Keratinocyte (primary cell): ENCODE data around the gene BCOR. TPM values are rescaled to one million over a fixed set of nuclear protein-coding genes. Genes with fewer than 3 reads are reported as not detected.

Experiments used
- DNase-seq: peaks from one replicate; pipeline ENCODE4 v3.0.0-alpha.2; 2011; ENCODE audit warnings: low read depth, missing footprints, low spot score
- FAIRE-seq: peaks from 2 replicates; lab custom pipeline; 2011; peaks lifted over from hg19 to GRCh38; lab: Jason Lieb, UNC
- H2AFZ ChIP-seq: 2 replicates; pipeline ENCODE4 v1.6.0; 2012; ENCODE audit warnings: low read length, control low read depth, inconsistent platforms; ENCODE audit not compliant: control insufficient read depth
- H3K27ac ChIP-seq: 2 replicates; pipeline ENCODE4 v1.5.1; 2011; ENCODE audit warnings: low read length; ENCODE audit not compliant: control insufficient read depth, insufficient read depth
- H3K27me3 ChIP-seq: 3 replicates; pipeline ENCODE4 v1.6.0; 2011; ENCODE audit warnings: low read length; ENCODE audit not compliant: control insufficient read depth, insufficient read depth; ENCODE audit errors: extremely low read depth
- H3K36me3 ChIP-seq, 2 experiments: 2 replicates in 1 of 2; 3 replicates in 1 of 2; pipeline ENCODE4 v1.5.1; 2011; ENCODE audit warnings: low read length in 2 of 2, mild to moderate bottlenecking in 1 of 2; ENCODE audit not compliant: control insufficient read depth in 2 of 2, insufficient read depth in 2 of 2; ENCODE audit errors: extremely low read depth in 1 of 2
- H3K4me1 ChIP-seq: 3 replicates; pipeline ENCODE4 v1.5.1; 2011; ENCODE audit warnings: low read length; ENCODE audit not compliant: control insufficient read depth, insufficient read depth; ENCODE audit errors: extremely low read depth
- H3K4me2 ChIP-seq: 3 replicates; pipeline ENCODE4 v1.6.0; 2011; ENCODE audit warnings: low read depth, low read length; ENCODE audit not compliant: control insufficient read depth, insufficient read depth; ENCODE audit errors: extremely low read depth
- H3K4me3 ChIP-seq, 3 experiments: fragments of 200-600 bp in 1 of 3; sonication (generic) in 1 of 3; 2 replicates in 2 of 3; 3 replicates in 1 of 3; pipeline ENCODE4 v1.5.1; 2011 to 2016; ENCODE audit warnings: low read length in 3 of 3, mild to moderate bottlenecking in 3 of 3, control low read depth in 2 of 3, inconsistent platforms in 1 of 3, low read depth in 1 of 3, mixed read lengths in 1 of 3, mixed run types in 1 of 3, moderate library complexity in 1 of 3; ENCODE audit not compliant: control insufficient read depth in 2 of 3, insufficient read depth in 2 of 3; ENCODE audit errors: extremely low read depth in 1 of 3
- H3K79me2 ChIP-seq: 2 replicates; pipeline ENCODE4 v1.6.0; 2012; ENCODE audit warnings: low read length; ENCODE audit not compliant: control insufficient read depth, insufficient read depth
- H3K9ac ChIP-seq: 3 replicates; pipeline ENCODE4 v1.6.0; 2011; ENCODE audit warnings: low read length; ENCODE audit not compliant: control insufficient read depth, insufficient read depth; ENCODE audit errors: extremely low read depth
- H3K9me1 ChIP-seq: 3 replicates; pipeline ENCODE4 v1.6.0; 2011; ENCODE audit warnings: low read length; ENCODE audit not compliant: control insufficient read depth, insufficient read depth; ENCODE audit errors: extremely low read depth
- H3K9me3 ChIP-seq: 2 replicates; pipeline ENCODE4 v1.5.1; 2012; ENCODE audit warnings: low read depth, low read length; ENCODE audit not compliant: control insufficient read depth
- H4K20me1 ChIP-seq: 3 replicates; pipeline ENCODE4 v1.6.0; 2011; ENCODE audit warnings: low read length; ENCODE audit not compliant: control insufficient read depth, insufficient read depth; ENCODE audit errors: extremely low read depth
- EZH2 ChIP-seq: IDR thresholded peaks from one replicate; pipeline ENCODE4 v1.6.1; 2012; ENCODE audit warnings: inconsistent platforms, mild to moderate bottlenecking, low read length, moderate library complexity
- dilution Hi-C: fragments of 300-500 bp; cut with MboI; formaldehyde crosslinking; loops from one replicate; pipeline ENCODE4 v1.7.0; 2020; ENCODE audit warnings: low sequenced_read_pairs; ENCODE audit not compliant: extremely low pct_ligation_motif_present
- polyA plus RNA-seq, 5 experiments: library from polyadenylated mRNA; depleted of rRNA in 3 of 5; stranded (reverse) in 3 of 5; stranded (forward) in 1 of 5; unstranded in 1 of 5; fragments of >200 nt; gene quantifications; 1 replicate in 1 of 5; 2 replicates in 3 of 5; 3 replicates in 1 of 5; pipeline versions ENCODE4 v1.2.1 to v1.2.3, GENCODE V29; 2011 to 2012; ENCODE audit warnings: missing spikeins in 2 of 5, low read depth in 1 of 5, low replicate concordance in 1 of 5
- TF ChIP-seq, protein P1 (sequence below), 3 experiments: IDR thresholded peaks in 1 of 3; conservative IDR thresholded peaks in 1 of 3; optimal IDR thresholded peaks in 1 of 3; 2 replicates in 2 of 3; 3 replicates in 1 of 3; pipeline versions ENCODE3 to v1.5.1; 2011; ENCODE audit warnings: low read length in 3 of 3, mild to moderate bottlenecking in 3 of 3, moderate library complexity in 2 of 3, control low read depth in 1 of 3, inconsistent platforms in 1 of 3; ENCODE audit not compliant: insufficient read depth in 2 of 3; ENCODE audit errors: extremely low read depth in 1 of 3

Gene BCOR
- polyA plus RNA-seq, 1 donor (not counting 4 experiments of a cell fraction or from before 2014, with no cell fraction given) = 5.0 TPM

DNA sequence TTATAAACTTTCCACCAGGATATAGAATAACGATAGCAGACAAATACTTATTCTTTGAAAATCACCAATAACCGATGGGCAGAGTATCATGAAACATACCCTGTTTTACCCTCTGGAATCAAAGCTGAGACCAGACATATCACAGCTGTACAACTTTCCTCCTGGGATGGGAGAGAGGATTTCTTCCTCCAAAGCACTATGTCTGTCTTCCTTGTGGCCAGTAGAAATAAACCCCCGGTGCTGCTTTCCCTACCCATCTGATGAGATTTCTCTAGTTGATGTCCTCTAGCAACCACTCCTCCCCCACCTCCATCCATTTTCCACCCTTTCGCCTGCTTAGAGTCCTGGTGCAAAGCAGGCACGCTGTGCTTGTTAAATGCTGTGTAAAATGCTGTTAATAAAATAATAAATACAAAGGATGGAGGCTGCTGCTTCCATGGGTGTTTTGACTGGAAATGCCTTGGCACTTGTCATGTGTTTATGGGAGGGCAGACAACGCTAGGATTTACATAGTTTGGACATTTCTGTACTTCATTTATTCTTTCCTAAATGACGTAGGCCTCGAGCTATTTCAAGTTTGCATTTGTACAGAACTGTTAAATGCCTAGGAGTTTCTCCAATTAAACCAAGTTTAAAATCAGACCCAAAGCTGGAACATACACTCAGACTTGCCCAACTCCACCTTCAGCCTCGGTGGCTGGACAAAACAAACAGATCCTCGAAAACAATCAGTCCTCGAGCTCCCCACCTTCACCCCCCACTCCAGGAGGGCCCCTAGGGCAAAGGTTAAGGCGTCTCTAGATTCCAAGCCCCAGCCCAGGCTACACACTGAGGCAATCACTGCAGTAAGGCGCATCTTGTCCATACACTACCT is 10.1 kb downstream of the BCOR start:
- Histone ChIP-seq H3K4me2 (no peak overlapping the region), H3K9me3 (no peaks in the 10 kb centered on the region), H3K79me2 (peaks cover 24% of the 10 kb centered on the region), H3K27me3 (peaks cover 13% of the 10 kb centered on the region), H3K4me3 (no peak overlapping the region), H2AFZ (no peak overlapping the region), H4K20me1 (no peaks in the 10 kb centered on the region), H3K4me1 (peaks cover 21% of the 10 kb centered on the region), H3K9me1 (no peaks in the 10 kb centered on the region), H3K9ac (no peak overlapping the region), H3K27ac (no peak overlapping the region), H3K36me3 (no peaks in the 10 kb centered on the region)
- dilution Hi-C loops = no loop called here
- FAIRE-seq = no peak
- DNase-seq = no peak
- TF ChIP-seq, protein P1, sequence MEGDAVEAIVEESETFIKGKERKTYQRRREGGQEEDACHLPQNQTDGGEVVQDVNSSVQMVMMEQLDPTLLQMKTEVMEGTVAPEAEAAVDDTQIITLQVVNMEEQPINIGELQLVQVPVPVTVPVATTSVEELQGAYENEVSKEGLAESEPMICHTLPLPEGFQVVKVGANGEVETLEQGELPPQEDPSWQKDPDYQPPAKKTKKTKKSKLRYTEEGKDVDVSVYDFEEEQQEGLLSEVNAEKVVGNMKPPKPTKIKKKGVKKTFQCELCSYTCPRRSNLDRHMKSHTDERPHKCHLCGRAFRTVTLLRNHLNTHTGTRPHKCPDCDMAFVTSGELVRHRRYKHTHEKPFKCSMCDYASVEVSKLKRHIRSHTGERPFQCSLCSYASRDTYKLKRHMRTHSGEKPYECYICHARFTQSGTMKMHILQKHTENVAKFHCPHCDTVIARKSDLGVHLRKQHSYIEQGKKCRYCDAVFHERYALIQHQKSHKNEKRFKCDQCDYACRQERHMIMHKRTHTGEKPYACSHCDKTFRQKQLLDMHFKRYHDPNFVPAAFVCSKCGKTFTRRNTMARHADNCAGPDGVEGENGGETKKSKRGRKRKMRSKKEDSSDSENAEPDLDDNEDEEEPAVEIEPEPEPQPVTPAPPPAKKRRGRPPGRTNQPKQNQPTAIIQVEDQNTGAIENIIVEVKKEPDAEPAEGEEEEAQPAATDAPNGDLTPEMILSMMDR (optimal IDR thresholded peaks at IDR 0.05 in 1 of 3, IDR thresholded peaks at IDR 0.05 in 1 of 3, conservative IDR thresholded peaks at IDR 0.05 in 1 of 3; ENCODE audit: extremely low read depth in 1 of 3, insufficient read depth in 2 of 3, low read length in 3 of 3) = no peak
- TF ChIP-seq EZH2 = no peak

DNA sequence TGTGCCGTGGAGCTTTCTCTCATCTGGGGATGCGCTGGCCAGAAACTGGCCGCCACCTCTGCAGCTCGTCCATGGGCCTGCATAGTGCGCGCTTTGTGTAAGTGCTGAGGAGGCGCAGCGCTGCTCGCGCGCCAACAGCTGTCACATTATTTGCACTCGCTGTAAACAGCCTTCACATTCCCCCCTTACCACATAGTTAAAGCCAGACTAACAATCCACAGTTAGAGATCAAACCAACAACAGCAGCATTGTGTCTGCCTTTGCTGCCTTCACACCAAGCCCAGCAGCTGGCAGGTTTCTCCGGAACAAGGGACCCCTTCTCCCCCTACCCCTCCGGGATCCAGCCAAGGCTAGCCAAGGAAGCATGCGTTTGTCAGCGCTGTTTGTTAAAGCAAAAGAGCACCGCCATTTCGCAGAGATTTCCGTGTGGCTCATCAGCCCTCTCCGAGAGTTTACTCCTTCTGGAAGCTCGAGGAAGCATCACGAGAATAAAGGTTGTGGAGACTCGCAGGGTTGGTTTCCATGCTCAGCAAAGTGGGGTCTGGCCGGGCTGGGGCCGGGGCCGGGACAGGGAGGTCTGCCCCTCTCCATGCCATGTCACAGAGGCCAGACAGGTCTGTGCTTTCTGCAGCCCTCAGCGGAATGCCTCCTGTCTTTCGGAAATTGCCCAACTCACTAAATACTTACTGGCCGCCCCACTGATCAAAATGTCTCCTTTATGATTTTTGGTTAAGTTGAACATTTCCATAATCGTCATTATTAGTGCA is 11.0 kb downstream of the BCOR start:
- peaks cover 28% of the 10 kb centered on the region for H3K4me1 ChIP-seq
- H3K9ac ChIP-seq = no peak overlapping the region
- H3K79me2 ChIP-seq = peaks cover 21% of the 10 kb centered on the region
- H3K4me3 ChIP-seq = no peak overlapping the region
- no peaks in the 10 kb centered on the region for H3K9me1 ChIP-seq
- H3K9me3 ChIP-seq = no peaks in the 10 kb centered on the region
- DNase-seq = no peak
- H3K27me3 ChIP-seq = peaks cover 10% of the 10 kb centered on the region
- TF ChIP-seq EZH2 = no peak
- TF ChIP-seq, protein P1 (optimal IDR thresholded peaks at IDR 0.05 in 1 of 3, IDR thresholded peaks at IDR 0.05 in 1 of 3, conservative IDR thresholded peaks at IDR 0.05 in 1 of 3; ENCODE audit: extremely low read depth in 1 of 3, insufficient read depth in 2 of 3, low read length in 3 of 3) = no peak
- FAIRE-seq = no peak
- dilution Hi-C loops = no loop called here
- H3K36me3 ChIP-seq = no peaks in the 10 kb centered on the region
- no peak overlapping the region for H3K4me2 ChIP-seq
- H3K27ac ChIP-seq = no peak overlapping the region
- H2AFZ ChIP-seq = no peak overlapping the region
- no peaks in the 10 kb centered on the region for H4K20me1 ChIP-seq
